GM12872 (cell line): ENCODE measurements around the gene CLPX.

ENCODE experiments used
- CTCF ChIP-seq: IDR thresholded peaks from 3 replicates; pipeline ENCODE4 v1.5.1; 2011; ENCODE audit warnings: low read depth, mild to moderate bottlenecking, low read length, moderate library complexity; ENCODE audit not compliant: insufficient read depth

CLPX gene

GRCh38 chr15:65192016-65192415, 6.9 kb upstream of the CLPX start:
- no peak for TF ChIP-seq CTCF

GRCh38 chr15:65189102-65189740, 4.1 kb upstream of the CLPX start:
- TF ChIP-seq CTCF = peak; percentile 64

- no peak for TF ChIP-seq CTCF
Measured at GRCh38 chr15:65184305-65184867, 756 bp downstream of the CLPX start.

GRCh38 chr15:65183865-65184159, 1.3 kb downstream of the CLPX start:
- TF ChIP-seq CTCF = no peak

- no peak for TF ChIP-seq CTCF
Measured at GRCh38 chr15:65182538-65182937, 2.6 kb downstream of the CLPX start.

- no peak for TF ChIP-seq CTCF
Measured at GRCh38 chr15:65180167-65180566, 5.0 kb downstream of the CLPX start.

- no peak for TF ChIP-seq CTCF
Measured at GRCh38 chr15:65177901-65178300, 7.2 kb downstream of the CLPX start.

- no peak for TF ChIP-seq CTCF
Measured at GRCh38 chr15:65176056-65176455, 9.1 kb downstream of the CLPX start.
